Mesothelial cell of epicardium (in vitro differentiated cells): ENCODE results near the gene CFAP210. TPM values are rescaled to one million over a fixed set of nuclear protein-coding genes. Genes with fewer than 3 reads are reported as not detected.

ENCODE experiments used
- DNase-seq, 2 experiments: peaks; one replicate each; pipeline ENCODE4 v3.0.0; 2021; ENCODE audit warnings: low spot score in 2 of 2; ENCODE audit not compliant: unreplicated experiment in 2 of 2
- H3K27ac Mint-ChIP-seq: 2 replicates; pipeline ENCODE4 v1.8.0; 2021; ENCODE audit warnings: mixed read lengths
- H3K27me3 Mint-ChIP-seq: 2 replicates; pipeline ENCODE4 v1.8.0; 2021; ENCODE audit warnings: low read depth, mixed read lengths
- H3K36me3 Mint-ChIP-seq: 2 replicates; pipeline ENCODE4 v1.8.0; 2021; ENCODE audit warnings: mixed read lengths
- H3K4me1 Mint-ChIP-seq: 2 replicates; pipeline ENCODE4 v1.8.0; 2021; ENCODE audit warnings: mixed read lengths
- H3K4me3 Mint-ChIP-seq: 2 replicates; pipeline ENCODE4 v1.8.0; 2021; ENCODE audit warnings: mild to moderate bottlenecking, moderate library complexity, mixed read lengths
- H3K9me3 Mint-ChIP-seq: 2 replicates; pipeline ENCODE4 v1.8.0; 2021; ENCODE audit warnings: mixed read lengths
- total RNA-seq: library from RNA; stranded (reverse); gene quantifications from 3 replicates; pipeline ENCODE4 v1.2.1, GENCODE V29; 2021
- TF ChIP-seq, protein P1 (sequence below): fragments of 200-600 bp; sonication (generic); IDR thresholded peaks from one replicate; pipeline ENCODE4 v1.5.0; 2021; ENCODE audit warnings: antibody characterized with exemption; ENCODE audit not compliant: unreplicated experiment

The CFAP210 gene
- total RNA-seq, 1 donor from 2014 or later, result 0.58 TPM

DNA sequence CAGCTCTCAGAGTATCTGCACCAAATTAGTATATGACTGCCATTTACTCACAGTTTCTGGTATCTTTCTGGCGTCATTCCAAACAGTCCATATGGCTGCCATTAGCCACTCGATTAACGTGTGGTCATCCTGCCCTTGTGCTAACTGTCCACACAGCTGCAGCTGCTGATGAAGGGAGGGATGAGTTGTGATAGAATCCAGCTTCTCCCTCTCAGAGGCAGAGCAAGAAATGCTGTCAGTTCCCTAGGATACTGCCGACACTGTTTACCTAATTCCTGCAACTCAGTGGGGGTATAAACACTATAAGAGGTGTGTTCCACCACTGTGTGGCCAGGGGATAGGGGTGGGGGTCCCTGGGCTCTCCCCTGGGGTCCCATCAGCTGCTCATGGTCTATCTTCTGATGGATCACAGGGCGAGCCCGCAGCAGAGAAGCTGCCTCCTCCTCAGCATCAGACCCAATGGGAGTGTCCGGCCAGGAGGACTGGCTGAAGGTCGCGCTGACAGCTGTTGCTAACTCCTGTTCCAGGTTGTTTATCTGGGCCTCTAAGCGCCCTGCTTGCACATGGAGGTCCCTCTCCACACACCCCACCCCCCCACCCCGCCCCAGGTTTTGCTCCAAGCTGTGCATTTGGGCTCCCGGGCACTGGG lies 22.2 kb upstream of the CFAP210 start:
- Mint-ChIP-seq H3K36me3 (peaks cover 7% of the 10 kb centered on the region), H3K27me3 (no peaks in the 10 kb centered on the region), H3K9me3 (peaks cover 8% of the 10 kb centered on the region), H3K4me3 (no peak overlapping the region), H3K27ac (no peak overlapping the region), H3K4me1 (peaks cover 24% of the 10 kb centered on the region)
- no peak for DNase-seq
- TF ChIP-seq, protein P1, sequence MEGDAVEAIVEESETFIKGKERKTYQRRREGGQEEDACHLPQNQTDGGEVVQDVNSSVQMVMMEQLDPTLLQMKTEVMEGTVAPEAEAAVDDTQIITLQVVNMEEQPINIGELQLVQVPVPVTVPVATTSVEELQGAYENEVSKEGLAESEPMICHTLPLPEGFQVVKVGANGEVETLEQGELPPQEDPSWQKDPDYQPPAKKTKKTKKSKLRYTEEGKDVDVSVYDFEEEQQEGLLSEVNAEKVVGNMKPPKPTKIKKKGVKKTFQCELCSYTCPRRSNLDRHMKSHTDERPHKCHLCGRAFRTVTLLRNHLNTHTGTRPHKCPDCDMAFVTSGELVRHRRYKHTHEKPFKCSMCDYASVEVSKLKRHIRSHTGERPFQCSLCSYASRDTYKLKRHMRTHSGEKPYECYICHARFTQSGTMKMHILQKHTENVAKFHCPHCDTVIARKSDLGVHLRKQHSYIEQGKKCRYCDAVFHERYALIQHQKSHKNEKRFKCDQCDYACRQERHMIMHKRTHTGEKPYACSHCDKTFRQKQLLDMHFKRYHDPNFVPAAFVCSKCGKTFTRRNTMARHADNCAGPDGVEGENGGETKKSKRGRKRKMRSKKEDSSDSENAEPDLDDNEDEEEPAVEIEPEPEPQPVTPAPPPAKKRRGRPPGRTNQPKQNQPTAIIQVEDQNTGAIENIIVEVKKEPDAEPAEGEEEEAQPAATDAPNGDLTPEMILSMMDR, result no peak

DNA sequence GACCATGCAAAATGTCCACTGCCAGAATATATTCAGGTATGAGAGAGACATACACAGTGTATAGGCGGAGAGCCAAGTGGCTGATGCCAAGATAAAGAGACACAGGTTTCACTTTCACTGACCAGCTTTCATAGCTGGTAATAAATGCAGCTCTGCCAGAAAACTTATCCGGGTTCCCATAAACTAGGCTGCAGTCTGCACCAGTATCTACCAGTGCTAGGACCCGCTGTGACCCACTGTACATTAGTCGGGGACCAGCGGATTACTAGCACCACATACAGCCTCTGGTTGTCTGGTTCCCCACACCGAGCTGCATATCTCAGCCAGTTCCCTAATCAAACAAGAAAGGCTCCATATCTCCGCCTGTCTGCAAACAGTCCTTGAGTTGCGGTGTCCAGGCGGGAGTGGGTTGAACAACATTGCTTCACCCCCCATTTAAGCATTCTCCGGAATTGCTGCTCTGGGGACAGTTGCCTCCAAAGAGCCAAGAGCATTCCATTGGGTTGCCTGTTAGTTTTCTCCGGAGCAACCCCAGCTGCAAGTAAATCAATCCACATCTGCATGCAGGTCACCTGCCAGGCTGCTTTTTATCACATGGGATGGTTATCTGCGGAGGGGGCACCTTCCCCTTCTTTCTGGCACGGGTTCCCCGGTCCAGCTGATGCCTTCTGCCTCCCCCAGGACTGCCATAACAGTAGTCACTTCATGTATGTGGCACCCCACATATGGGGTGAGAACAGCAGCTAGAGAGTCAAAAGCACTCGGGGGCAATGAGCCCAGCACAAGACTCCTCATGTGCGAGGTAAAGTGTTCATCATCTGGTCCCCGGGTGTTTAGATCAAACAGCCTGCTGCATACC lies 21.4 kb upstream of the CFAP210 start:
- Mint-ChIP-seq H3K9me3 (peaks cover 8% of the 10 kb centered on the region), H3K4me1 (peaks cover 24% of the 10 kb centered on the region), H3K36me3 (peaks cover 11% of the 10 kb centered on the region), H3K27me3 (no peaks in the 10 kb centered on the region), H3K4me3 (no peak overlapping the region), H3K27ac (no peak overlapping the region)
- TF ChIP-seq, protein P1, result no peak
- DNase-seq, result no peak

DNA sequence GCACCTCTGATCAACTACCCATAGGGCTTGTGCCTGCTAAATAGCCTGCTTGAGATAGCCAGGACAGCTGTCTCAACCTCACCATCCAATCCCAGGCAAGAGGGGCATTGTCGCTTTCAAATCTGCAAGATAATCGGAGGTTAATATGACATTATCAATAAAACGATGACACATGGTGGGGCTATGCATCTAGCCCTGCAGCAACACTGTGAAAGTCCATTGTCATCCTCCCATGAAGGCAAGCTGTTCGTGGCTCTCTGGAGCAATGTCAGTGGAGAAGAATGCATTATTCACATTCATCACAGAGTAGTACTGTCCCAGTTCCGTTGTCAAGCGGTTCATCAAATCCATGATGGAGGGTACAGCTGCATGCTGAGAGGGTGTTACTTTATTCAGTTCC lies 20.5 kb upstream of the CFAP210 start:
- H3K4me1 Mint-ChIP-seq, result peaks cover 24% of the 10 kb centered on the region
- H3K4me3 Mint-ChIP-seq, result no peak overlapping the region
- peaks cover 8% of the 10 kb centered on the region for H3K9me3 Mint-ChIP-seq
- TF ChIP-seq, protein P1, result no peak
- no peak for DNase-seq
- peaks cover 14% of the 10 kb centered on the region for H3K36me3 Mint-ChIP-seq
- no peak overlapping the region for H3K27ac Mint-ChIP-seq
- H3K27me3 Mint-ChIP-seq, result no peaks in the 10 kb centered on the region

DNA sequence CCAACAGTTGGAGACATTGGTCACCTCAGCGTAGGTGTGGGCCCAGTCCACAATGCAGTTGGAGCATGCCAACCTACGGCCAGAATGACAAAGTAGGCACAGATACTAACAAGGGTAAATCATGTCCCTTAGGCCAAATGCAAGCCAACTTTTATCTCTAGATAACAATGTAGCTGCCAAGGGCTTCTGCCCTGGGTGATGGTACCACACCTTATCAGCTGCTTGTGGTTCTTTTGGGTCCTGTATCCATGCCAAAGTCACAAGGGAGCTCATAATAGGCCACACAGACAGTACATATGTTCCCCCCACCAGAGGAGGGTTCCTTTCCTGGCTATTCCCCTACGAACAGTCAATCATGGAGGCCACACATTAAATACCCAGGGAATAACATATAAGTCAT lies 19.1 kb upstream of the CFAP210 start:
- Mint-ChIP-seq H3K4me1 (peaks cover 24% of the 10 kb centered on the region), H3K9me3 (peaks cover 8% of the 10 kb centered on the region), H3K27ac (no peak overlapping the region), H3K4me3 (no peak overlapping the region), H3K27me3 (no peaks in the 10 kb centered on the region), H3K36me3 (peaks cover 14% of the 10 kb centered on the region)
- TF ChIP-seq, protein P1, result no peak
- DNase-seq, result no peak

DNA sequence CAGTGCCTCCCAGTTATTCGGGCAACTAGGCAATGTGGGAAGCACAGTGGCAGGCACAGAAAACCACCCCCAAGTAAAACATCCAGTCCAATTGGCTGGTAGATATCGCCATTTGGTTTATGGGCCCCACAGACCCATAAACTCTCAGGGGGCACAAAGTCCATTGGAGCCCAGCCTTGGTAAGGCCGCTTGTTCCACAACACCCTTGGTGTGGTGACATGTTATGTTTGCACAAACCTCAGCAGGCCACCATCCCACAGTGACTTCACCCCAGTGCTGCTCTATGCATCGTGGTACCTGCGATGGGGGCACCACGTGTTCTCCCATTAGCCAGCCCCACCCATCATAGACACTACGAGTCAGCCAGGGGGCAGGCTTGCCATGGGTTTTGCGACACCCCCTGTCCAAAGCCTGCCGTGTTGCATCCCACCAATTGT lies 18.6 kb upstream of the CFAP210 start:
- no peak for DNase-seq
- no peak overlapping the region for H3K27ac Mint-ChIP-seq
- peaks cover 8% of the 10 kb centered on the region for H3K9me3 Mint-ChIP-seq
- H3K27me3 Mint-ChIP-seq, result no peaks in the 10 kb centered on the region
- H3K4me3 Mint-ChIP-seq, result no peak overlapping the region
- H3K4me1 Mint-ChIP-seq, result peaks cover 22% of the 10 kb centered on the region
- TF ChIP-seq, protein P1, result no peak
- peaks cover 14% of the 10 kb centered on the region for H3K36me3 Mint-ChIP-seq
